TTC549 (cell line): Measurements from ENCODE around the gene TMCC1.
A peak's percentile ranks its signal among the peaks of the same experiment; 100 is the strongest.
"Not testable (repeated sequence)": the region's sequence is repeated elsewhere in the genome, so short reads cannot be mapped to it uniquely, and the experiment has no call there.

Source experiments
- FAIRE-seq: peaks from 2 replicates; lab custom pipeline; 2012; peaks lifted over from hg19 to GRCh38; lab: Jason Lieb, UNC

Gene TMCC1

DNA sequence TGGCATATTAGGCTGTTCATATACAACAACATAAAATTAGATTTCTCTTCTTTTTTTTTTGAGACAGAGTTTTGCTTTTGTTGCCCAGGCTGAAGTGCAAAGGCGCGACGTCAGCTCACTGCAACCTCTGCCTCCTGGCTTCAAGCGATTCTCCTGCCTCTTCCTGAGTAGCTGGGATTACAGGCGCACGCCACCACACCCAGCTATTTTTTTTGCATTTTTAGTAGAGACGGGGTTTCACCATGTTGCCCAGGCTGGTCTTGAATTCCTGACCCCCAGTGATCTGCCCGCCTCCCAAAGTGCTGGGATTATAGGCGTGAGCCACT is 218.8 kb downstream of the TMCC1 start:
- not testable (repeated sequence) for FAIRE-seq

DNA sequence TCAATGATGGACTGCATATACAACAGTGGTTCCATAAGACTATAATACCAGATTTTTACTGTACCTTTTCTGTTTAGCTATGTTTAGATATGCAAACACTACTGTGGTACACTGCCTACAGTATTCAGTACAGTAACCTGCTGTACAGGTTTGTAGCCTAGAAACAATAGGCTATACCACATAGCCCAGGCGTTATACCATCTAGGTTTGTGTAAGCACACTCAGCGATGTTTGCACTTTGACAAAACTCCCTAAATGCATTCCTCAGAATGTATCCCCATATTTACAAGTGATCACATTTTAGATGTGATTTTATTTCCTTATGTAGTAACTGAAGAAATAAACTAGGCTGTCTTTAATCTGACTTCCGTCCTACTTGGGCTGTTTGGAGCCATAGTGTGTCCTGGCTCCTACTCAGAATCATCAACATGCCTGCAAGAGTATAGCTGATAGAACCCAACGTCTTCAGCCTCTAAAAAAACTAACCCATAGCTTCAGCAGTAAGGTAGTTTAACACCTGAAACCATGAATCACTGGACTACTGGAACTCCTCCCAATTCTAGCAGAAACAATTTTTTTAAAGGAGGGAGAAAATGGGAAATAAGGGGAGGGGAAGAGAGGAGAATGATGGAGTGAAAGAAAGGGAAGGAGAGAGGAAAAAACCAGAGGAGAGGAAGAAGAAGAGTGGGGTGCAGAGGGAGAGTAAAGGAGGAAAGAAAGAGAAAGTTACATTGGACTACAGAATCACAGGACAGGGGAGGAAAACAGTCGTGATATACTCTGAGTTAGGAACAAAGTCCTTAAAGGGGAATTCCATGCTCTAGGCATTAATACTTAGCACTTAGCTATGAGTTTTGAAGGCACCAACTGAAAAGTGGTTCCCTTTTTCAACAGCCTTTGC is 219.4 kb downstream of the TMCC1 start:
- FAIRE-seq, result no peak

DNA sequence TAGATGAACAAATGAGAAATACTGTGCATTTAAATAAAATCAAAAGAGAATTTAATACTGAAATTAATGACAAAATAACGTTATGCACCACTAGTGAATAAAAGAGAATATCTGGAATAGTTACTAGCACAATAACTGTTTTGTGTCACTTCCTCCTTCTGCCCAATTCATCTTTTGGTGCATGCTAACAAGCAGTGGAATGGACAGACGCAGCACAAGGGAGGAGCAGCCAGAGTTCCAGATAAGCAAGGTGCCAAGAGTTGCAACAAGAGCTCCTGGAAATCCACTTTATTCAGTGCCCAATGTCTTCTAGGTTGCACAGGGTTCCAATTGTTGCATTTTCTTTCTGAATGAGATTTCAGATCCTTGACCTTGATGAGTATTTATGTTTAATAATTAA is 220.5 kb downstream of the TMCC1 start:
- no peak for FAIRE-seq

DNA sequence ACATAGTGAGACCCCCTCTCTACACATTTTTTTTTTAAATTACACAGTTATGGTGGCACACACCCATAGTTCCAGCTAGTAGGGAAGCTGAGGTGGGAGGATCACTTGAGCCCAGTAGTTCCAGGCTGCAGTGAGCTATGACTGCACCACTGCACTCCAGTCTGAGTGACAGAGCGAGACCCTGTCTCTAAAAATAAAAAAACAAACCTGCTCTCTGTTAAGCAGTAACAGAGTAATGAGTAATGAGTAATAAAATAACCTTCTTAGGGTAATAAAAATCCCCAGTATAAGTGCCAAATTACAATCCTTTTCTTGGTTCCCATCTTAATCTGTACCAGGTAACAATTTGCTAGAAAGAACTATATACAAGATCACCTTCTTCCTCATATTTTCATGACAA is 221.1 kb downstream of the TMCC1 start:
- FAIRE-seq, result no peak

DNA sequence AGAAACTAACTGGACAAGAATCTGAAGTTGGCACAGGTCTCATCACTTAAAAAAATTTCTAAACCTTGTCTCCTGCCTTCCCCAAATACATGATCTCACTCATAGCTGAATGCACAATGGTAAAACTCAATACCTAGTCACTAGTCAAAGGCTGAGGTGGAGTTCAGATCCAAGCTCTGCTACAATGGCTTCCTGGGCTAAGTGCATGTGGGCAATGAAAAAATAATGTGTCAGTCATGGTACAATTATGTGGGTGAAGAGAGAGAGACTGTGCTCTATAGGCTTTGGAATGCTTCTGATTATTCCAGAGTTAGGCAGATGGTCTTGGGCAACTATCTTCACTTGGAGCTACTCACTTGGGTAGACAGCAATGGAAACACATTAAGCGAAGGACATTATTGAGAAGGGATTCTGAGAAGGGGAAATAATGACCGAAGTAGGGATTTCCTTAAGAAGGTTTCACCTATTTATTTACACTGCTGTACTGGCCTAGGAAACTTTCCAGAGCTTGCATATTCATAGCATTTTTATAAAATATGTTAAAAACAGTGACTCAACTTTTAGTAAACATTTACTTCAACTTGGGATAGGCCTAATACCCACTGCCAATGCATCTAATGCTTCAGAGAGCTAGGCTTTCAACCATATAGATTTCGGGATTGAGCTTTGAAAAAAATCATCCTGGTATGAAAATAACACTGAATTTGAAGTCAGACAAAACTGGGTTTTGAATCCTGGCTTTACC is 228.3 kb downstream of the TMCC1 start:
- FAIRE-seq, result no peak

DNA sequence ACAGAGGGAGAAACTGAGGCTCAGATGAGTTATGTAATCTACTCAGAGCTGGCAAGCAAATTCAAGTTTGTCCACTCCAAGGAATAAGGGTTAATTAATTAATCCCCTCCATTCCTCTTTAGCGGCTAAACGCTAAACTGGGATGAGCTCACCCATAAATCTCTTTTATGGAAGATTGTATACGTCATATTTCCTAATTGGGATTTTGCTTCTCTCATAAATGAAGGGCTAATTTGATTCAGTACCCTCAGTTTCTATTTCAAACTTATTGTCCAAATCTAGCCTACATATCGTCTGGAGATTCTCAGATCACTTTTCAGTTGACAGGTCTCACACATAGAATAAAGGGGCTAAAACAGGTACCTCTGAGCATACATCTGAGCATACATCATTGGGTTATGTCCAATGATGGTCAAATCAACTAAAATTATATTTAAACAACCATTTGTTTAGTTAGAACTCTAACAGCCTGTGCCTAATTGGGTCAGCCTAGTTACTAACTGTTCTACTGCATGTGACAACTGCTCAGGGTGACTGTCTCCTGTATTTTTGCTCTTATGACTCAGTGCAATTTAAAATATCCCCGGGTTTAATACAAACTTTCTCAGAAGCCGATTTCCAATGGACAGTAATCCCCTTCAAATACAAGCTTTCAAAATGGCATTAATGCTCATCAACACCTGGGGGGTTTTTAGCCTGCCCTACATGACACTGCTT is 229.4 kb downstream of the TMCC1 start:
- FAIRE-seq, result no peak

DNA sequence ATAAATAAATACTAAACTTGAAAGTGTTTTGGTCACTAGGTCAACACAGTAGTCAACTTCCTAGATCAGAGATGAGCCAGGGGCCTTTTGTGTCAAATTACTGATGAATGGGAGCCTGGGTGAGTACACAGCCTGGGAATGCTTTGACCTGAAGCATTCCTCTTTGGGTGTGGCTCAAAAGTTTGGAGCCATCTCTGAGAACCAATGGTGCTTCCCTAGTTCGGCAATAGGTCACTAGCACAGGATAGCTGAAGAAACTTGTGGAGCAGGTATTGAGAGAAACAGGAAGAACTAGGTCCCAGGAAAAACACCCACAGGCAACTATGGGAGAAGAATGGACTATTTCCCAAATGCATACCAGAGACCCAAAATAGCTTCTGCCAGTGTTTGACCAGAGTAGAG is 230.5 kb downstream of the TMCC1 start:
- FAIRE-seq, result no peak

DNA sequence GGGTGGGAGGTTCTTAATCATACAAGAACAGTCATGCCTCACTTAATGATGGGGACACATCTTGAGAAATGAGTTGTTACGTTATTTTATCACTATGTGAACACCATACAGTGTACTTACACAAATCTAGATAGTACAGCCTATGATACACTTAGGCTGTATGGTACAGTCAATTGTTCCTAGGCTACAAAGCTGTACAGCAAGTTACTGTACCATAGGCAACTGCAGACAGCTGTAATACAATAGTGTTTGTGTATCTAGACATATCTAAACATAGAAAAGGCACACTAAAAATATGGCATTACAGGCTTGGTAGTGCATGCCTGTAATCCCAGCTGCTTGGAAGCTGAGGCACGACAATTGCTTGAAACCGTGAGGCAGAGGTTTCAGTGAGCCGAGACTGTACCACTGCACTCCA is 231.3 kb downstream of the TMCC1 start:
- FAIRE-seq, result no peak

DNA sequence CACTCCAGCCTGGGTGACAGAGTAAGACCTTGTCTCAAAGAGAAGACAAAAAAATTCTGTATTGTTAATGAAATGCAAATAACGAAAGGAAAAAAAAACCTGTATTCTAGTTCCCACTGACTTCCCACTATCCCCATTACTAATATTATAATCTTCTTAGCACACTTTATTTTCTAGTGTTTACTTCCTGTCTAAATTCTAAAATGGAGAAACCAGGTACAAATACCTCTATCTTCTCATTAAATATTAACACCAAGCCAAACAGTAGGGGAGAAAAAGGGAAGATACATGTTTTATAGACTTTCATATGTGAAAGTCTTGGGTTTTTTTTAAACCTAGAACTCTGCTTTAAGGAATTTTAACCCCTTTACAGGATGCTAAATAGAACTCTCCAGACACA is 231.7 kb downstream of the TMCC1 start:
- no peak for FAIRE-seq

DNA sequence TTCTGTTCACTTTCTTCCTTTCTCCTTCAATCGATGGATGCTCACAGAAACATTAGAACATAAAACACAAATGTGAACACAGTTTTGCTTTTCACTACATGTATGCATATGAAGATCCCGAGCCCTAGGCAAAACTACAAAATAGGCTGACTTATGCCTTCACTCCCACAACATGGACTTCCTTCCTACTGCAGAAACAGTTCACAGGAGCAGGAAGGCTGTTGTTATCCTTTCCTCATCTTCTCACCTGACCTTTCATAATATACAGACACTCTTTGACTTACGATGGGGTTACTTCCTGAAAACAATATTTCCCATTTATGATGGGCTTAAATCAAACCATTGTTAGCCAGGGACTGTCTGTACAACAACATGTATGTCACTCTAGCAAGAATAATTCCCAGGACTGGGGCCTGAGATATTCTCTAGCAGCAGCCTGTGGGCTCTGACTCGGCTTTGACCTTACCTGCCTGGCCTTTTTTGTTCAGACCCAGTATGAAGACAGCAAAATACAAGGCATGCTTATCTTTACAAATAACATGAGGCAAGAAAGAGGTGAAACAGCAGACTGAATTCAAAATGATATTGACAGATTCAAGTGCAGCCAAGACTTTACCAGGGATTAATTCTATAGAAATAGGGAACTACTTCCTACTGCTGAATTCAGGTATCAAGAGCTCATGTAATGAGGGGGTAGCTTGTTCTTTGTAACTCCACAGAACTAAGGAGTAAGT is 235.2 kb downstream of the TMCC1 start:
- FAIRE-seq, result no peak

DNA sequence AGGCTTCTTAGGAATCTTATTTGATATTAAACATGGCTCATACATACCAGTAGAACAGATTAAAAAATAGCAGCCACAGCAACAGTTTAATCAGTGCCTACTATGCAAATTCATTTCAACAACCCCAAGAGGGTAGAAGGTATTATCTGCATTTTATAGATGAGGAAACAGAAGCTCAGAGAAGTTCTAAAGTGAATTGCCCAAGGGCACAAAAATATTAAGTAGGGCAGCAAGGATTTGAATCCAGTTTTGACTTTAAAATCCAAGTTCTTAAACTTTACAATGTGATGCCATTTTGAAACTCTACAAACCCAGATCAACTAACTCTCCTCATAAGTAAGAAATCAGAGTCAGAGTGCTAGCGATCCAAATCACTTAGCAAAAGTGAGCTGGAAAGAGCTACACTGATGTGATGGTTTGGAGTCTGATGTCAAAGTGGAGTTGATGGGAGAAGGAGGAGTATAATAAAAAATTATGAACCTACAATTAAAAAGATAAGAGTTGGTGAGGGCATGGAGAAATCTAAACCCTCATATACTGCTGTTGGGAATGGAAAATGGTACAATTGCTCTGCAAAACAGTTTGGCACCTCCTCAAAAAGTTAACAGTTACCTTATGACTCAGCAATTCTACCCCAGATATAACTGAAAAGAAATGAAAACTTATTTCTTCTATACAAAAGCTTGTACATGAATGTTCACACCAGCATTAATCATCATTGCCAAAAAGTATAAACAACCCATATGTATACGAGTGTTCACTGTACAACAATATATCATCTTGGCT is 236.1 kb downstream of the TMCC1 start:
- FAIRE-seq, result no peak

DNA sequence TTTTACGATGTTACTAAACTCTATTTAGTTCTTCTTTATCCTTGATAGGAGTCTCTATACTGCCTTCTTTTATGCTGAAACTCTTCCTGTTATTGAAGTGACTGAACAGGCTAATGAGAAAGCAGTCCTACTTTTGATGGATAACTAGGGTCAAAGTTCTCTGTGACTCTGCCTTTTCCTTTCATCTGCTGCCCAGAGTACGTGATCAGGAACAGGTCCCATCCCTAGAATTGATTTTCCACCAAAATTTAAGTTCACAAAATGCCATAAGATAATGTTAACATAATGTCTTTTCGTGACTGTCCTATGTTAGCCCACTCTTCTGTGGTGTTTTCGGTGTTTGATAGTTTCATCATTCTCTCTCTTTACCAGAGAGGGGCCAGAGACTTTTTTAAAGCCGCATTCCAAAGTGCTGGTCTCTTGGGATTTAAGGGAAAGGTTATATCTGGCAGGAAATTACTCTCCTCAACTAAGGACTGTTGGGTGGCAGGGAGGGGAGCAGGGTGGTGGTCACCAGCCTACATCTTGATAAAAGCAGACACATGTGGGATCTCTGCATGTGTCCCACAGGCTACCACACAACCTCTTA is 236.8 kb downstream of the TMCC1 start:
- no peak for FAIRE-seq

DNA sequence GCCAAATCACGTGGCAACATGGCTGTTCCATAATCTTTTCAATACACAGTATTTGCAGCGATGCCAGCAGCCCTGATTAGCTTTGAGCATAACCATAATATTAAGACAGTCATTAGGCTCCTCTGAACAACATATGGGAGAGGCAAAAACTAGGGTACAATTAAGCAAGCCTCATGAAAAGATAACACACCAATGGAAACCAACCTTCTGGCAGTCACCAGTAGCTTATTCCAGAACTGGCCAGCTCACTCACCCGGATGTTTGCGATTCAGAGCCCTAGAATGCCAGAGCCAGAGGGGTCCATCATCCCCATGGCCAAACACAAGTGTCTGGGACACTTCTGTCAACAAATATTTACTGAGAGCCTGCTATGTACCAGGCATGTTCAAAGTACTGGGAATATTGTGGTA is 238.2 kb downstream of the TMCC1 start:
- no peak for FAIRE-seq

DNA sequence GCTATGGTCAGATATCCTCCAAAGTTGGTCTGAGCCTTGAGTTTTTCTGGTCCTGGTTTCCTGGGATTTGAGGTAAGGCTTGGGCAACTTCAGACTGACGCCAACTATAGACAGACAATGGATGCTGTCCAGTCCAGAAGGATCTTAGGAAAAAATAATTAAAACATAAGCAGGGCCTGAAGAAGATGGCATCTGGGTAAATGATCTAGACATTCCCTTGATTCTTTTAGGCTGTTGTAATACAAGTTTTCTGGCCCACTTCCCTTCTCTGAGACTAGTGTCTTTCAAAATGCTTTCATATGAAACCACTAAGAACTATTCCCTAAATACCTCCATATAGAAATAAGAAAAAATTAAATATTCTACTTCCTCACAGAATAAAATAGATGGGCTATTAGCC is 239.4 kb downstream of the TMCC1 start:
- FAIRE-seq, result no peak

DNA sequence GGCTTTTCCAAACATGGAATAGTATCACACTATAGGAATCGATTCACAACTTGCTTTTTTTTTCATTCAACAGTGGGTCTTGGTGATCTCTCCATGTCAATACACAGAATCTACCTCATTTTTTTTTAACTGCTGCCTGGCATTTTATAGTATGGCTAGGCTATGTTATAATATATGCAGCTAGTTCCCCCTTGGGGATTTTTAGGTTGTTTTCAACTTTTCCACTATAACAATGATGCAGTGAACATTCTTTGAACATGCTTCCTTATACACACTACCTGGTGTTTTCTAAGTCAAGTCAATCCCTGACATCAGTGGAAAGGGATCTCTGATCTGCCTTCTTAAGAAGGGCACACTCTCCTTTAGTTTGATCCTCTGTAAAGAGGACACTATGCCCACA is 240.5 kb downstream of the TMCC1 start:
- FAIRE-seq, result no peak

DNA sequence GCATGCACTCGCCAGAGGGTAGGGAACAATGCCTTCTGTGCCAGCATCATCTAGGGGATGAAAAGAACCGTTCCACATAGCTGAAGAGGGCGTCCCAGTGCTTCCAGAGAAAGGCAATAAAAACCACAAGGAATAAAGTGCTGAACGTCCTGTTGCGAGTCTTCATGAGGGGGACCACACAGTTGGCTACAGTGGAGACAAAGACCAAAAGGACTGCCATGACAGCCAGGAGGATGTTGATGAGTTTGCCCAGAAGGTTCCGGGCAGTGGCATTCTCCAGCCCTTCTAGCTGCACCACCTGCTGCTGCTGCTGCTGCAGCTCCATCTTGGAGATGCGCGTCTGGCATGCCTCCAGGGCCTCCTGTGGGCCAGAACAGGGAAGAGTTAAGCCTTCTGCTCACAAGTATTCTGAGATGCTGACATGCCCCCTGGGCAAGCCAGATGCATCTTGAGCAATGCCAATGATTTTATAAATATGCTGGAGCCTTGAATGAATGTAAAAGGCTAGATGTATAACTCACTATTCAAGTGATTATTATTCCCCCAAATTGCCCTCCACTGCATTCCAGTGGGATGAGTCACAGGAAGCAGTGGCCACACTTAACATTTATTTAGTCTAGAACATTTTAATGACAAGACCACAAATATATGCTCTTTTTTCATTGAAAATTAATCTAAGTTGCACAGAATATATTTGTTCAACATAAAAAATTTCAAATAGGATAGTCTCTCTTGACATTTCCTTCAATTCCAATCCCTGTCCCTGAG is 241.9 kb downstream of the TMCC1 start:
- no peak for FAIRE-seq

DNA sequence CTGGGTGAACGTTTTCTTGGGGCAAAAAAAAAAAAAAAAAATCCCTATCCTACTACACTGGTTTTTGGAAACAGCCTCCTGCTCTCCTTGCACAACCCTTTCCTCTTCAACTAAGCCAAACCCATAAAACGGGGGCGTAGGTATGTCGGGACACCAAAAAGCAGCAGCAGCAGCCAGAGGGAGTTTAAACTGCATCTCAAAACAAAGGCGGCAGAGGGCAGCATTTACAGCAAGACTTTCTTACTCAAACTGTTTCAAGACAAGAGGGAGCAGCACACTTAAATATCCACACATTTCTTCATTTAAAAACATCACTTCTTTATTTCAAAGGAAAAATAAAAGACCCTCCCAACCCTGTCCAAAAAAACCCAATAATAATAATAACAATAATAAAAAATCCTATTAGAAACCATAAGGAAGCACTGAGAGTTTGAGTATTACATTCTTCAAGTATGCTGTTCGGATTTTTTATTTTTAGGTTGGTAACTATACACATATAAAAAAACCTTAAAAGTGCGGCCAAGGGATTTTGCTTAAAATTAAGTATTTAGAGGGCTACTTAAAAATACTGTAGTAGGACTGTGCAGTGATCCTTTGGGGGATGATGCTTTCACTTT is 243.1 kb downstream of the TMCC1 start:
- FAIRE-seq, result peak; percentile 72

DNA sequence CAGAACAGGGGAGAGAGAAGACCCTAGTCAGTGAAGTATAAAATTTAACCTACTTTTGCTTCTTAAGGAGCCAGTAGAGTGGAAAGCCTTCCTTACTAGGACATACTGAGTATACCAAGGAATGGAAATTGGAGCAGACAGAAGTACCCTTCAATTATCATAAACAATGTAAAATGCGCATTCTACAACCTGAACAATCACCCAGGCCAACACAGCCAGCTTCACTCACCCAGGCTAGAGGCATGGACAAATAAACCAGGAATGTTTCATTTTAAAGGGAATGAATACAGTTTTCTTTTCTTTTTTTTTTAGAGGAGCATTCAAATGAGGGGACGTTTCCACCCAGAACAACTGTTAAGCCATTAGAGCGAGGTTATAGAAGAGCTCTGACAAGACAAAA is 245.1 kb downstream of the TMCC1 start:
- FAIRE-seq, result no peak

DNA sequence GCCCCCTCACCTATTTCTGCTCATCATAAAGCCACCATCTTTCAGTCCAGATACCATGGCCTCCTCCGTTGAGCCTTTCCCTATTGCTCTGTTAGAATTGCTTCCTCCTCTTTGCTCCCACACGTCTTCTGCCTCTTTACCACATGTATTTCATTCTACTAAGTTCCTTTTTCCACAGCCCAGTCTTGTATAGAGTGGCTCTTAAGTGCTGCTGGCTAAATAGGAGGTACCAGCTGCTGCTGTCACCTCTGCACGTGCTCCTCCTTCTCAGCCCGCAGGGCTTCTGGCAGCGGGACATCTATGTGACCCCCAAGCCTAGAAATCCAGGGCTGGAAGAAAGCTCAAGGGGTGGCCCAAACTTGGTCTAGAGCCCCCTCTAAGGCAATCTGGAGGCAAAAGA is 248.2 kb downstream of the TMCC1 start:
- no peak for FAIRE-seq

DNA sequence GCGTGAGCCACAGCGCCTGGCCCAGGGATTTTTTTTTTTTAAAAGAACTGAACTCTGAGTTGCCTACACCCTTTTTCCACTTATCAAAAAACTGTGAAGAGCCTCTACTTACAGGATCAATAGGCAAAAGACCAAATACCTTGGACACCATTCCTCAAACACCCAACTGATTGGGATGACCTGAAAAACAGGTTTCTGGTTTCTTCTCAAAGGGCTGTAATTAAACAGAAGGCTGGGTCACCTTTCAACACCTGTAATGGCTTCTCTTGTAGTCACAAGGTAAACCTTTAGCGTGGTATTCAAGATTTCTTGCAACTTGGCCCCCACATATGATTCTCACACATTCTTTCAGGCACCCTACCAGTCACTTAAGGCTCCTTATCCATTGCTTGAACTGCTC is 248.7 kb downstream of the TMCC1 start:
- no peak for FAIRE-seq
